Measurements from ENCODE around the gene SKI.

The SKI gene

DNA sequence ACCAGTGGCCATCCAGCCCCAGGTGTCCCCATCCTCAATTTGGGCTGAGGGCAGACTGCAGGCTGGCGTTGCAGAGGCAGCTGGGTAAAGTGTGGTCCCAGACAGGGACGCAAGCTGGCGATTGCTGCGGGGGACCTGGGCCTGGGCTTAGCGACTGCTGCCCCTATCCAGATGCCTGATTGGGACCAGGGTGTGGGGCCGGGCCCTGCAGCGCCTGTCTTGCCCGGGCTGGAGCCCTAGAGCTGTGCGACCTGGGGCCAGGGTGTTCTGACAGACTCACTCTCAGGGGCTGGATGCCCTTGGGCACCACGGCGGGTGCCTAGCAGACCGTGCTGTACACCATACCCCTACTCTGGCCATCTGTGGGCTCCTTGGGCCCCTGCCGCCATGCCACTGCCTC lies 17.3 kb upstream of the SKI start:
- DNase-seq = no peak

DNA sequence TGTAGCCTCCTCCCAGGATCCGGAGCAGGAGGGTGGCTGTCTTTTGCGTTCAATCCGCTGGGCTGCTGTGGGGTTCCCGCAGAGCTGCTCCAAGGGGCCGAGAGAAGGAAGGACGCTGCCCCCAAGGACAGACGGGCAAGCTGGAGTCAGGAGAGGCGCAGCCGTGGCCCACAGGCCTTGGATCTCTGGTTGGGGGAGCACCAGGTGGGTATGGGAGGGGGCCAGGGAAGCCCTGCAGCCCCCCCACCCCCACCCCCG lies 15.9 kb upstream of the SKI start:
- DNase-seq = no peak

DNA sequence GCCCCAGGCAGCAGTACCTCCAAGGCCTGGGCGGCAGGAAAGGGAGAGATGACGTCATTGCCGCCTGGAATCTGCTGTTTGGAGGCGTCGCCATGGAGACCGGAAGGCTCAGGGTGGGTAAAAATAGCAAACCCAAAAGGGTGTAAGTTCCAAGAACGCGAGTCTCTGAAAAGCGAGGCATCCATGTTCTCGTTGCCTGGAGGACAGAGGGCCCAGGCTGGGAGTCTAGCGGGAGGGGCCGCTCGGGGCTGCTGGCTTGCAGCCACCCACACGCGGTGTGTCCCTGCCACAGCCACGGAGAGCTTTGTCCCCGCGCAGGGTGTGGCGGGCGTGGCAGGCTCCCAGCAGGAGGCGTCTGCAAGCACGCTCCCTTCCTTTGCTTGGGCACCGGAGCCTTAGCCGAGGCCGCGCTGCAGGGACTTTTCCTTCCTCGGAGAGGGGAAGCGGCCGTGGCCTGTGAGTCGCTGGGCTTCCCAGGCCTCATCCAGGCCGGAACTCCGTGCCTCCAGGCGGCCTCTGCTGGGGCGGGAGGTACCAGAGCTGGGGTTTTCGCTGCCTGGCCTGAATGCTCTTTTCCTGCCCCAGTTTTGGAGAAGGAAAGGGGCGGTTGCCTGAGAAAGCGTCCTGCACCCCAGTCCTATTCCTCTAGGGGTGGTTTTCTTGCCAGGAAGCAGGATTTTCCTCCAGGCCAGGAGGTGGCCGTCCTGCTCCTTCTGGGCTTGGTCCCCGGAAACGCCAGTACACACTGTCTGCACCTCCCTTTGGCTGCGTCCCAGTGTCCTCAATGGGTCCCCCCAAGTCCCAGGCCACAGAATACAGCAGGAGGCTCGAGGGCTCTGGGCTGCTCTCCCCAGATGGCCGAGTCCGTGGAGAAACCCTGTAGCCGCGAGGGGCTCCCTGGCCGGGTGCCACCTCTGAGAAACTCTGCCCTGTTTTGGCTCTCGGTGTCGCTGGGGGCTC lies 15.3 kb upstream of the SKI start:
- DNase-seq = no peak

DNA sequence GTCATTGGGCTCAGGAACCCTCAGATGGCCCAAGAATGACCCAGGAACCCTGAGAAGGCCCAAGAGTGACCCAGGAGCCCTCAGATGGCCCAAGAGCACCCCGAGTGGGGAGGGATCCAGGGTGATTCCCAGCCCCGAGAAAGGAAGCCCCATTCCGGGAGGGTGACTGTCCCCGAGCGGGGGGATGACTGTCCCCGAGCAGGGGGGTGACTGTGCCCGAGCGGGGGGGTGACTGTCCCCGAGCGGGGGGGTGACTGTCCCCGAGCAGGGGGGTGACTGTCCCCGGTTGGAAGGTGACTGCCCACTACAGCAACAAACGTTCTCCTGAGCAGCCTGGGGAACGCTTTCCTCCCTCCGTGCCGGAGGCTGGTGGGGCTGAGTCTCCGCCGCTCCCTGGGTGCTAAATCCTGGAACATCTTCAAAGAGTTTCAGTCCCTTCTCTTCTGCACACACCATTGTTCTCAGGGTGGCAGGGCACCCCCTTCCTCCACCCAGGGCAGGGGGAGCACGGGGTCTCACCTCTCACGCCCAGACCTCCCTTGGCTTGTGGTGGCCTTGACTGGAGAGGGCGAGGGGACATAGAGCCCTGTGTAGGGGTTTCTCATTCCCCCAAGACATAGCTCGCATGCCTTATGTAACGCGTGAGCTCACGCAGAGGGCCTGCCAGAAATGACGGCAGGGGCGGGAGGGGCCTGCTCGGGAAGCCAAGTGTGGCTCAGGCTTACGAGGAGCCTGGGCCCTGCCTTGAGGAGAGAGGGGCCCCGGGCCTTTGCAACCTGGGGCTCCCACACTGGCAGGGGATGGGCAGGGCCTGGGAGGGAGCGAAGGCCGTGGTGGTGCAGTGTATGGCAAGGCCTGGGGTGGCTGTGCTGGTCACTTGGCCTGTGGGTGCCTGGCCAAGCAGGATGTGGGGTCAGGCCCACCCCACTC lies 14.3 kb upstream of the SKI start:
- DNase-seq = no peak

DNA sequence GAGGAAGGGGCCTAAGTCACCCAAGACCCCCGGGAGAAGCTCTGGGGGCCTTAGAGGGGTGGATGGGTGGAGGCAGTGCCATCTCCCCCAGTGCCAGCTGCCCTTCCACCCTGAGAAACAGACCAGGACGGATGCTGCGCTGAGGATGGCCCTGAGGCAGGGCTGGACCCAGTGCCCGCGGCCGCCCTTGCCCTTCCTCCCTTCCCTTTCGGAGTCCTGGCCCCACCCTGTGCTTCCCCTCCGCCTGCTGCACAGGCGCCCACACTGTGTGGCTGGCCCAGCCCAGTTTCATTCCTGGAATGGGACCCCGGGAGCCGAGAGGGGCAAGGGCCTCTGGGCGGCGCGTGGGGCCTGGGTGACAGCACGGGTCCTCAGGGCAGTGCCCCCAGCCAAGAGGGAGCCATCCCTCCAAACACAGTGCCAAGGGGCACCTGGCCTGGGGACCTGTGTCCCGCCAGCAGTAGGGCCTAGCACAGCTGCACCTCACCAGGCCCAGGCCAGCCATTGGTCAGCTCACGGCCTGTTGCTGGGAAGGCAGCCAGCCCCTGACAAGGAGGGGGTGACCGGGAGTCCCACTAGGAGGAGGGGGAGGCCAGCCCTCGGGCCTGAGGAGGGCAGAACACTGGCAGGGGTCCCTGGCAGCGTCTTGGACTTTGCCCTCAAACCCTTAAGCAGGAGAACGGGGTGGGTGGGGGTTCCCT lies 13.4 kb upstream of the SKI start:
- no peak for DNase-seq

DNA sequence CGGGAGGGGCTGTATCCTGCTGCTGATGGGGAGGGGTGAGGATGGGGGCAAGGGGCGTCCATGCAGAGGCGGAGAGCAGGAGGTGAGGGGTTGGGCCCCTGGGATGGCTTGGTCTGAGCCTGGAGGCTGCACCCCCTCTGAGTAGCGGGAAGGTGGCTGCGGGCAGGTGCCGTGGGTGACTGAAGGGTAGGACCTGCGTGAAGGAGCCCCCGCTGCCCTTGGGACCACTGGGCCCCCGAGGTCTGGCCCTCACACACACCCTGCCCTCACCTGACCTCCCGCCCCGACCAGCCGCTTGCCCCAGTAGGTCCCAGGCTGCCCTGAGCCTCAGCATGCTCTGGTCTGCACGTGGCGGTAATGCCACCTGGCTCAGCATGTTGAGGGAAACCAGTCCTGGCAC lies 12.8 kb upstream of the SKI start:
- no peak for DNase-seq

DNA sequence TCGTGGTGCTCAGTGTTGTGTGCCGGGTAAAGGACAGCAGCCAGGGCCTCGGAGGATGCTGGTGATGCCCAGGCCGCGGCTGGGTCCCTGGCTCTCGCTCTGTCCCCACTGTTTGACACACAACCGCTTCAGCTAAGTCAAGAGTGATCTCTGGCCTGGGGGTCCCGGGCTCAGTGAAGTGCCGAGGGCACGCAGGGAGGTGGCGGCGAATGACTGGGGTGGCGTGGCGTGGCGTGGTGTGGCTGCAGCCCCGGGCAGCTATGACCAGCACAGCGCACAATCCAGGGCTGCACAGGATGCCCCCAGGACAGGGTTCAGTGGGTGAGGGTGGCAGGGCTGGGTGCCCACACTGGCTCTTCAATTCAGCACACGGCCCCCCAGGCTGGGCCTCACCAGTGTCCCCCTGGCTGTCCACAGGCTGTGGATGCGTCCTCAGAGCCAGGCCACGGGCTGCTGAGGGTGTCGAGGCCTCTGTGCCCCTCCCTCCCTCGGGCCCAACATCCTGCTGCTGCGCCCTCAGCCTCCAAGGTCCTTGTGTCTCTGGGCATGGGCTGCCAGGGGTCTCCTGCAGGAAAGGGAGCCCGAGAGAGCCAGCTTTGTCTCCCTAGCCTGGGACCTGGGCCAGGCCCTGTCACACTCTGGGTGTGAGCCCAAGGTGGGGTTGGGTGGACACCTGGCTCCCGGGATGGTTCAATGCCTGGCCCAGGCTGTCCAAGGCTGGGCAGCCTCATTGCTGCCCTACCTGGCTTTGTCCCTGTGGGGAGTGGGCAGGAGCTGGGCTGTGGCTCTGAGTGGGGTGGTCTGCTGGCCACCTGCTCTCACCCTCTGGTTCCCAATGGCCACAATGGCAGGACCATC lies 12.0 kb upstream of the SKI start:
- no peak for DNase-seq

DNA sequence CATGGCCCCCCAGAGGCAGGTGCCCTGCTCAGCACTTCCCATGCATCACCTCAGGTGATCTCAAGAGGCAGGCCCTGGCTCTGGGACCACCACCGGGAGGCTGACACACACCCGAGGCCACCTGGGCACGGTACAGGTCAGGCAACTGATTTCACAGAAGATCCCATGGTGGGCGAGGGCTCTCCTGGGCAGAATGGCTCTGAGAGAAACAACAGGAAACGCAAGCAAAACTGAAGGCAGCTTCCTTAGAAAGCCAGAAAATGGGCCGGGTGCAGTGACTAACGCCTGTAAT lies 11.4 kb upstream of the SKI start:
- no peak for DNase-seq

DNA sequence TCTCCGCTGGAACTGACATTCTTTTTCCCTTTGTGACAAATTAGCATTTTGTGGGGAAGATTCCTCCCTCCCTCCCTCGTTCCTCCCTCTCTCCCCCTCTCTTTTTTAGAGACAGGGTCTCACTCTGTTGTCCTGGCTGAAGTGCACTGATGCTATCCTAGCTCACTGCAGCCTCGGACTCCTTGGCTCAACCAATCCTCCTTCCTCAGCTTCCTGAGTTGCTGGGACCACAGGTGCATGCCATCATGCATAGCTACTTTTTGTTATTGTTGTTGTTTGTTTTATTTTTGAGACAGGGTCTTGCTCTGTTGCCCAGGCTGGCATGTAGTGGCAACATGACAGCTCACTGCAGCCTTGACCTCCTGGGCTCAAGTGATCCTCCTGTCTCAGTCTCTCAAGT lies 6.8 kb upstream of the SKI start:
- no peak for DNase-seq

DNA sequence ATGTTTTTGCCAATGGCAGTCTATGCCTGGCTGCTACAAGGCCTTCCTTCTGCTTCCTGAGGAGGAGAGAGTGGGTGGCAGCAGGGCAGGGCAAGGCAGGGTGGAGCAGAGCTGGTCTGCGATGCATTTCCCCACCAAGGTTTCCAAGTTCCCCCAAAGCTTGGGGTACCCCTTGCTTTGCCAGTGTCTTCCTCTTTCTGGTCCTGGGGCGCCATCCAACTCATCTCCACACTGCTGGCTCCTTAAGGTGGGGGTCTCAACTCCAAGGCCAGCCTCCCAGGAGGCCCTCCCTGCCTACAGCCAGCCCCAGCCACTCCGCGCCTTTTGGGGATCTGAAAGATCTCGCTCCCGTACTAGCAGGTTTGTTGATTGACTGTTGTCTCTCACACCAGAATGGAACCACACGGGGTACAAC lies 3.9 kb upstream of the SKI start:
- DNase-seq = no peak

DNA sequence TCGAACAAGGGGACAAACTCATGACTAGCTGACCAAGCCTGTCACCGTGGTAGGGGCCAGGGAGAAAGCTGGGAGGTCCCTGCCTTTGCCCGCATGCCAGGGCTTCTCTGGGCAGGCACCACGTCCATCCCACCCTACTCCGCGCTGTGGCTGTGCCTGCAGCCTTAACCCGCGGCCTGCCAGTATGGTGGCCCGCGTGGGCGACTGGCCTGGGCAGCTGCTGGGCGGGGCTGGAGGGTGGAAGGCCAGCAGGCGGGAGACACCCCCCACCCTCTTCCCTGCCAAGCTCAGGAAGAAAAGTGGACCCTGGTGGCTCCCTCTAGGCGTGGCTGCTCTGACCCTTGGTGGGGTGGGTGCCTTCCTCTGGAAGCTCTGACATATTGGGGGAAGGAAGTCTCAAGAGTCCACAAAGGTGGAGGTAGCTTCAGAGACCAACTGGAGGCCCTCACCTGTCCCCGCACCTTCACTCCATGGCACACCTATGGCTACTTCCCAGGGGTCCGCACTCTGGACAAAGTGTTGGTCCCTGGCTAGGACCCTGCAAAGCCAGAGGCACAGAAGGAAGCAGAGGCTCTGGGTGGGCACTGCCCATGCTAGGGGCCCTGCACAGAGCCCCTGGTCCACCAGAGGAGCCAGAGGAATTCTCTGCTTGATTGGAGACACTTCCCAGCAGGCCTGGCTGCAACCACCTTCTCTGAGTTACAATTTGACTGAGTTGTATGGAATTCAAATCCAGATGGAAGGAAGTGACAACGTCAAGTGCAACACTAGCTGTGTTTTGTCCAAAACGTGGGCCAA lies 3.3 kb upstream of the SKI start:
- DNase-seq = no peak

DNA sequence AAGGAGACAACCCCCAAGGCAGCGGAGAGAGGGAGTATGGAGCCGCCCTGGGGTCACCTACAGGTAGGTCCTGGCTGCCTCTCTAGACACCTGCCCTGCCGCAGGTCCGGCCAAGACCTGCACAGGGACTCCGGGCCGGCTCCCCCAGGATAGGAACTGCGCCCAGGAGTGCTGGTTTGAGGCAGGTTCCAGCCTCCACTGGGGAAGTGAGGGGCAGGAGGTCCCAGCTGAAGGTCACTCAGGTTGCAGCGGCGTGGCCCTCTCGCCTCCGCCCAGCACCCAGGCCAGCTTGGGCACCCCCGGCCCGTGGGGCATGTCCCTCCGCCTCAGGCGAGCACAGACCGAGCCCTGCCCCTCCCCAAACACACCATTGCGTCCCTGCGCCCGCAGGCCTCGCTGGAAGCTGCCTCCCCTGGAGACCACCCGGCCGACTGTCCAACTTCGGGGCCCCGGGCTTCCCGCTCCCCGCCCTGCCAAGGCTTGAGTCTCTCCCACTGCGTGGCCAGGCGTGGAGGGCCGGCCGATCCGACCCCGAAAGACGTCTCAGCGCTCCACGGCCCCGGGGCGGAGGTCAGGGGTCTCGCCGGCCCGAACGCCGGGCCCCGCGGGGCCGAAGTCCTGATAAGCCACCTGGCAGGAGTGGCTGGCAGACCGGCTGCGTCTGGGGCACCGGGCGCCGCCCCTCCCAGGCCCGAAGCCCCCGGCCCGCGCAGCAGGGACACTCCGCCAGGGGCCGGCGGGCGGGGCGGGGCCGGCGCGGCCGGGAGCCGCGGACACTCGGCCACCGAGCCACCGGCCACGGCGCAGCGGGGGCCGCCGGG lies 1.4 kb upstream of the SKI start:
- DNase-seq = no peak

DNA sequence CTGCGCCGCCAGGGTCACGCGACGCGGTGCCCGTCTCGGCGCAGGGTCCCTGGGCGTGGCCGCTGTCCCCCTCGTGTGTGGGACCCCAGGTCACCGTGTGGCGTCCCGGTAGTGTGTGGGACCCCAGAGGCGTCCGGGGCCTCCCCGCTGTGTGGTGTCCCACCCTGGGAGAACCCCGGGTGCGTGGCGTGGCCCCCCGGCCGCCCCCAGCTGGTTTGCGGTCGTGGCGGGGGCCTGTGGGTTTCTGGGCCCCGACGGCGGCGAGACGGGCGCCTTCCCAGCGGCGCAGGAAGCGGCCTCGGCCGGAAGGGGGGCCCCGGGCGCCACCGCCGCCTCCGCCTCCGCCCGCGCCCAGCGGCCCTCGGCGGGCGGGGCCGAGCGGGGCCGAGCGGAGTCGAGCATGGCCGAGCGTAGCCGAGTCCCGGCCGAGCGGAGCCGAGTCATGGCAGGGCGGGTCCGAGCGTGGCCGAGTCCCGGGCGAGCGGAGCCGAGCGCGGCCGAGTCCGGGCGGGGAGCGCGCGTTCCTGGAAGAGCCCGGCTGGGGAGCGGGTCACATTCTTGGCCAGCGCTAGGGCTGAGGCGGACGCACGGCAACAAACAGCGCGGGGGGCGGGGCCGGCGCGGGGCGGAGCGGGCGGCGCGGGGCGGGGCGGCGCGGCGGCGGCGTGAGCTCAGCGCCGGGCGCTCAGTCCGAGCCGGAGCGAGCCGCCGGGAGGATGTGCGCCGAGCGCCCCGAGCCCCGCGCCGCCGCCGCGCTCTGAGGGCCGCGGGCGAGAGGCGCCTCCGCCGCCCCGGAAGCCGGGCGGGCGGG lies 568 bp upstream of the SKI start:
- peak; percentile 96 to 97 for DNase-seq

DNA sequence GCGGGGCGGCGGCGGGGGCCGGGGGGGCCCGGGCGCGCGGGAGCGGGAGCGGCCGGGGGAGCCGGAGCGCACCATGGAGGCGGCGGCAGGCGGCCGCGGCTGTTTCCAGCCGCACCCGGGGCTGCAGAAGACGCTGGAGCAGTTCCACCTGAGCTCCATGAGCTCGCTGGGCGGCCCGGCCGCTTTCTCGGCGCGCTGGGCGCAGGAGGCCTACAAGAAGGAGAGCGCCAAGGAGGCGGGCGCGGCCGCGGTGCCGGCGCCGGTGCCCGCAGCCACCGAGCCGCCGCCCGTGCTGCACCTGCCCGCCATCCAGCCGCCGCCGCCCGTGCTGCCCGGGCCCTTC lies 546 bp downstream of the SKI start:
- no peak for DNase-seq

DNA sequence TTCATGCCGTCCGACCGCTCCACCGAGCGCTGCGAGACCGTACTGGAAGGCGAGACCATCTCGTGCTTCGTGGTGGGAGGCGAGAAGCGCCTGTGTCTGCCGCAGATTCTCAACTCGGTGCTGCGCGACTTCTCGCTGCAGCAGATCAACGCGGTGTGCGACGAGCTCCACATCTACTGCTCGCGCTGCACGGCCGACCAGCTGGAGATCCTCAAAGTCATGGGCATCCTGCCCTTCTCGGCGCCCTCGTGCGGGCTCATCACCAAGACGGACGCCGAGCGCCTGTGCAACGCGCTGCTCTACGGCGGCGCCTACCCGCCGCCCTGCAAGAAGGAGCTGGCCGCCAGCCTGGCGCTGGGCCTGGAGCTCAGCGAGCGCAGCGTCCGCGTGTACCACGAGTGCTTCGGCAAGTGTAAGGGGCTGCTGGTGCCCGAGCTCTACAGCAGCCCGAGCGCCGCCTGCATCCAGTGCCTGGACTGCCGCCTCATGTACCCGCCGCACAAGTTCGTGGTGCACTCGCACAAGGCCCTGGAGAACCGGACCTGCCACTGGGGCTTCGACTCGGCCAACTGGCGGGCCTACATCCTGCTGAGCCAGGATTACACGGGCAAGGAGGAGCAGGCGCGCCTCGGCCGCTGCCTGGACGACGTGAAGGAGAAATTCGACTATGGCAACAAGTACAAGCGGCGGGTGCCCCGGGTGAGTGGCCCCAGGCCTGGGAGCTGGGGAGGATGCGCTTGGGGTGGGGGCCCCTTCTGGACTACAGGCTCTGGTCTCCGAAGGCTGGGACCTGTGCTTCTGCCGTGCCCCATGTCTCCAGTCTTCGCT lies 1.1 kb downstream of the SKI start:
- peak in 1 of 2 donors; percentile 52 for DNase-seq

DNA sequence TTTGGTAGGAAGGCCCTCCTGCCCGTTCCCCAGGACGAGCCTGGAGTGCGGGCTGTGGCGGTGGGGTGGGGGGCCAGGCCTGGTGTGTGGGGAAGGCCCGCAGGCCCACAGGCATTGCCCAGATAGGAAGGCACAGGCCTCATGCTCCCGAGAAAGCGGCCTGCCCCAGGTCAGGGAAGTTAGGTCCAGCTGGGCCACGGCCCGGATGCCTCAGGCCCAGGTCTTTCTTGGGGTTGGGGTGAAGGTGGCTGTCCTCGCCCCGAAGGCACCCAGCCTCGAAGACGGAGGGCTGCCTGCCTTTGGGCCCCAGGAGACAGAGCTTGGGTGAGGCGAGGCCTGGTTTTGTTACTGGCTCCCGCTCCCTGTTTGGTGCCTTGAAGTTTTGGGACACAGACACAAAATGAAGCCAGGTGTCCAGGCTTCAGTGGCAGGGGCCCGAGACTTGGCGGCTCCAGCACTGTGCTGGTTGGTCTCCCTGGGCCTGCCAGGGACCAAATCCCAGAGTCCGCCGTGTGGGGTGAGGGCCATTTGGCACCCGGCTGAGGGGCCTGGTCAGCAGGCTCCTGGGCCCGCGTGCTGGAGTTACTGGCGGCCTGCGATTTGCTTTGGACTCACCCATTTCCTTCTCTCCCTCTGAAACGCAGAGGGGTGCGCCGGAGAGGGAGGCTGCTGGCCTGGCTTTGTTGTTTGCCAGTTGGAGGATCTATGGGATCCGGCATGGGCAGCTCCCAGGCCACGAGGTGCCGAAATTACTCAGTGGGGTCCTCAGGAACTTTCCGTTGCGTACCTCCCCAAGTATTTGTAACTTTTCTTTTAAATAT lies 2.0 kb downstream of the SKI start:
- no peak for DNase-seq

DNA sequence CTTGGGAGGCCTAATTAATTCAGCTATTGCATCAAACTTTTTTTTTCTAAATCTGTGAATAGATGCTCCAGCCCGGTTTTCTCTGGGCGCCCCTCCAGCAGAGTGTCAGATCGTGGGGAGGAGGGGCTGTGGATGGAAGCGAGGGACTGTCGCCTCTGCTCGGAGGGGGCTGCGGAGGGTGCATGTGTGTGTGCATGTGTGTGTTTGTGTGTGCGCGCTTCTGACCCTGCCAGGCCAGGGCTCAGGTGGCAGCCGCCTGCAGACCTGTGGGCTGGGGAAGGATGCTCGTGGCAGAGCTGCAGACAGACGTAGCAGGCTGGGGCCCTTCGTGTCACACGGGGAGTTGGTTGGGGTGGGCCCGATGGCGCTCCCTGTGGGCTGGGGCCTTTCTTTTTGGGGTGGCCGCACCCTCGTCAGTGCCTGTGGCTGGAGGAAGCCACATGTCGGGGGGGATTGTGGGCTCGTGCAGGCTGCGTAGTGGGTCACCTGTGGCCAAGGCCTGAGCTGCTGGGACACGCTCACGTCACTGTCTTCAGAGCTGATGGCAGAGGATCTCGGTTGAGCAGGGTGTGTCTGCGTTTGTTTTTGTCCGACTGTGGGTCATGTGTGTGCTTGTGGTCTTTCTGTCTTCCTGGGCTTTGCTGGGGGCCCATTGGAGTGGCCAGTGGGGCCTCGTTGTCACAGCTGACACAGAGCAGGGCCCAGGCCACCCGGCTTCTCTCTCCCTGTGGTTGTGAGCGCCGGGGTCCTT lies 2.8 kb downstream of the SKI start:
- DNase-seq = no peak

Data from stimulated activated CD4-positive, alpha-beta T cell treated with anti-CD3 and anti-CD28 coated beads, Interleukin-2, amount 100 ng/mL, for 48 hours (primary cell).